GM18907 (cell line): Measurements from ENCODE around the gene FRMD6.

Experiments used
- ATAC-seq: cut with Tn5 transposase; IDR thresholded peaks from one replicate; pipeline ENCODE4 v1.9.1; 2021; ENCODE audit warnings: mild to moderate bottlenecking, moderate library complexity; ENCODE audit not compliant: unreplicated experiment

FRMD6 gene

DNA sequence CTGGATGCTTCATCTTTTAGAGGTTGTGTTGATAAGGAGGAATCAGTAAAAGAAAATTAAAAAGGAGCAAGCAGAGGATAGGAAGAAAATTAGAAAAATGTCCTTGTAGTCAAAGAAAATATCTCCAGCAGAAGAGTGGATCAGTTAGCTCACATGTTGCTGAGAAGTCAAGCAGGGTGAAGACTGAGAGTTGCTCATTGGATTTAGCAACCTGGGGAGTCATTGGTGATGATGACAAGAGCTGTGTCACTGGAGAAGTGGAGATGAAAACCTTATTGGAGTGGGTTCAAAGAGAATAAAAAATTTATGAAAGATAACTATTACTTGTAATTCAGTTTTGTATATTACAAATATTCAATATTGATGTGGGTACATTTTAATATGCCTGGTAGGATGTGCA is 9.8 kb downstream of the FRMD6 start:
- no peak for ATAC-seq

- ATAC-seq: no peak
These were observed 12.1 kb downstream of the FRMD6 start for GRCh38 chr14:51663783-51664326.

- no peak for ATAC-seq
These were observed 14.4 kb downstream of the FRMD6 start for GRCh38 chr14:51666070-51666469.

GRCh38 chr14:51666826-51667225 is 15.1 kb downstream of the FRMD6 start:
- ATAC-seq: no peak

- no peak for ATAC-seq
These were observed 17.2 kb downstream of the FRMD6 start for GRCh38 chr14:51668870-51669269.

DNA sequence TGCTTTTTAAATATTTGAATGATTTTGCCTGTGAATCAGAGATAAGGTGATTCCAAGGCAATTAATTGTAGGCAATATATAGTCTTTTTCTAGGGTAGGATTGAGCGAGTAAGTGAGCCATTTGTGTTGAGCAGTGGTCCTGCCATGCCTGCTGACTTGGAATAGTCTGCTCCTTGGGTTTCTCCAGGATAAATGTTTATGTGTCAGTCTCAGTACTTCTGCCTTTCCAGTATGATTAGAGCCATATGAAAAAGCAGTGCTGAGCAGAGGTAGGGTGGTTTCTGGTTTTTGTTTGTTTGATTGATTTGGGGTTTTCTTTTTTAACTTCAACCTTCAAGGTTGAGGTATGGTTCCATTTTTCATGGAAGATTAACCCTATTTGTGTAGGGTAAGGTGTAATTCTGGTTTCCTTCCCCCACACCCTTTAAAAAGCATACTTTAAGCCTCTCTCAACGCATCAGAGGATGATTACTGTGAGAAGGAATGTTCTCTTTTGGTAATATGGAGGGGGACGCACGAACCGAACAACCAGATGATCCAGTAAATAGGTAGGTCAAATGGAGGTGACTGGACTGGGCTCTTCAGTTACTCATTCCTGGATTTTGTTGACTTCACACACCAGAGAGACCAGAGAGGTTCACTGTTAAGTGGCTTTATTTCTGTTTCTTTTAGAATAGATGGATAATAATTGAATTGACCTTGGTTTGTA is 22.7 kb downstream of the FRMD6 start:
- no peak for ATAC-seq

GRCh38 chr14:51676549-51676948 is 24.8 kb downstream of the FRMD6 start:
- ATAC-seq: no peak

GRCh38 chr14:51677266-51677665 is 25.6 kb downstream of the FRMD6 start:
- ATAC-seq: no peak

GRCh38 chr14:51677738-51678137 is 26.0 kb downstream of the FRMD6 start:
- ATAC-seq: no peak

- no peak for ATAC-seq
These were observed 28.3 kb downstream of the FRMD6 start for GRCh38 chr14:51680031-51680430.

DNA sequence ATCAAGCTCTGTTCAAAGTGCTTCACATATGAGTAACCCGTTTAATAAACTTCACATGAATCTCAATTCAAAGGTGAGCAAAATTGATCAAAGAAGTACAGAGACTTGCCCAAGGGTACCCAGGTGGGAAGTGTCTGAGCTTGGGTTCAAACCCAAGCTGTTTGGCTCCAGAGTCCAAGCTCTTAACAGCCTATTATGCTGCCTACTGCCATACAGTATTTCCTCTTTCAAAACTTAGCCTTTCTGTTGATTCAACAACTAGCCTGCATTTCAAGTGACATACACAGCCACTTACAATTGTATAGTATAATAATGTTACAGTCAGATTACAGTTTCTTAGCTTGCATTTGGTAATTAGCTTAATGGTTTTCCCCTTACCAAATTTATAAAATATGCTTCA is 29.7 kb downstream of the FRMD6 start:
- no peak for ATAC-seq

DNA sequence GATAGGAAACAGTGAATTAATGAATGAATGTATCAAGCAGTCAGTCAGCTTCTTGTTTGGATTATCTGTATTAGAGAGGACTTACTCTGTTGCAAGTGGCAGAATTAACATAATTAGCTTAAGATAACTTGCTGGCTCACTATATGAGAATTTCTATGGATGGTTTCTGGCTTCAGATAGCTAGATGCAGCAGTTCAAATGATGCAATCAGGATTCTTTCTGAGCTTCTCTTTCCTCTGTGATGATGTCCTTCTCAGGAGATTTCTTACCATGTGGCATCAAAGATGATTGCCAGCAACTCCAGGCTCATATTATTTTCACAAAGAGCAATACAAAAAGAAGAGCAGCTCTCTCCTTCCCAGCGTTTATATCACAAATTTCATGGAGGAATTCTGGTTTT is 30.7 kb downstream of the FRMD6 start:
- no peak for ATAC-seq

DNA sequence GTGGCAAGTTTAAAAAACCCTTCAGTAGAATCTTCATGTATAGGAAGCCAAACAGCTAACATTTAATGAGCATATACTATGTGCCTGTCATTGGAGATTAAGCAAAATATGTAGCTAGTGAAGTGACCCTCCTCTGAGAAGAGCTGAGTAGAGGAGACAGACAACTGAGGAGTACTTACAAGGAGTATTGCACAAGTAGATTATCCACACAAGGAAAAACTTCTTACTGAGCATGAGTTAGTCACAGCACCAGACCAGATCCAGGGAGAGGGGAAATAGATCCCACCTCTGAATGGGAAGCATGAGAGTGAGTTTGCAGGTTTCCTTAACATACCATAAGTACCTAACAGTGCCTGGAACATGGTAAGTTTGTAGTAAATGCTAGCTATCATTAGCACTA is 33.0 kb downstream of the FRMD6 start:
- ATAC-seq: no peak

DNA sequence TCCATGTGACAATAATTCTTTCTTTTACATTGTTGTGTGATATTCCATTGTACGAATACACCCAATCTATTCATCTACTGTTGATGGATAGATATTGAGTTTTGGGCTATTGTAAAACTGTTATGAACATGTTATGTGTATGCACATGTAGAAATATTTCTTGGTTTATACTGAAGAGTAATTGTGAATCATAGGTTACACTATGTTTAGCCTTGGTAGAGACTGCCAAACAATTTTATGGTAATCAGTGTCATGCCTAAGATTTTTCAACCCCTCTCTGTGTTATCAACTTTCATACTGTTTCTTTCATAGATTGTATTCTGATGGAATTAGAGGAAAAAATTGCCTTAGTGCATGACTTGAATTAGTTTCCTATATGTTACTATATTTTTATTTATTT is 39.5 kb downstream of the FRMD6 start:
- no peak for ATAC-seq

DNA sequence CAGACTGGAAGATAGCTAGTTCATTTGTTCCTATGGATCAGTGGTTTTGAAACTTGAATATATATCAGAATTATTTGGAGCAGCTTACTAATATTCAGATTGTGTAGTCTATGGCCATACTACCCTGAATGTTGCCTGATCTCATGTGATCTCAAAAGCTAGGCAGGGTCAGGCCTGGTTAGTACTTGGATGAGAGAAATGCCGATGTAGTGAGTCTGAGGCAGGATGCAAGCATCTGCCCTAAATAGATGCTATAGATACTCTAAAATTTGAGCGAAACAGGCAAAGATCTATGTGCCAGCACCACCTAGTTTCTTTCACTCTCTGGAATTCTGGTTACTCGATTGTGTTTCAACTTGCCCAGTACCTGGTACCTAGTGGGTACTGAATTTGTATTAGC is 40.9 kb downstream of the FRMD6 start:
- ATAC-seq: no peak

DNA sequence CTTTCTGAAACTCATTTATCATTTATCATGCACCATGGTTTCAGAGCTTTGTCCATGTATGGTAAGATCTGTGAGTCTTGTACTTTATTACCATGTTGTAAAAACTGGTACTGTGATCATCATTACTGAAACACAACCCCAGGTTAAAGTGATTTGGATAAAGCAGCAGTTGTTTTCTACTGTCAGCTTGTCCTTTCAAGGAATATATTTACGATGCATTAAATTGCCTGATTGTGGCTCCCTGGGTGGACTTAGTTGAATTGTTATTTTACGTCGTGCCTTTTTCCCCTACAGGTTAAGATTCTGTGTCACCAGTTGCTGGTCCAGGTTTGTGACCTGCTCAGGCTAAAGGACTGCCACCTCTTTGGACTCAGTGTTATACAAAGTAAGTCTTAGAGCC is 46.1 kb downstream of the FRMD6 start:
- ATAC-seq: no peak

GRCh38 chr14:51701951-51702350 is 50.2 kb downstream of the FRMD6 start:
- ATAC-seq: no peak

GRCh38 chr14:51703787-51704186 is 52.1 kb downstream of the FRMD6 start:
- no peak for ATAC-seq

DNA sequence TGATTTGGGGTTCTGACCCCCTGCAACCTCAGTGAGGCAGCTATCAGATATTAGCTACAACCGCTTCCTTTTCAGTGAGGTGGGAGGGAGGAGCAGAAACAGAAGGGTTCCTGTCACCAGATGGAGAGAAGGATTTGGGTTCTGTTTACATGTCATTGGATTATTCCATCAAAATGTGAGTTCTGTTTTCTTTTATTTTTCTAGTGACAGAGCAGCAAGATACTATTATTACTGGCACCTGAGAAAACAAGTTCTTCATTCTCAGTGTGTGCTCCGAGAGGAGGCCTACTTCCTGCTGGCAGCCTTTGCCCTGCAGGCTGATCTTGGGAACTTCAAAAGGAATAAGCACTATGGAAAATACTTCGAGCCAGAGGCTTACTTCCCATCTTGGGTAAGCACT is 52.8 kb downstream of the FRMD6 start:
- ATAC-seq: no peak

- ATAC-seq: no peak
These were observed 55.6 kb downstream of the FRMD6 start for GRCh38 chr14:51707327-51707726.

DNA sequence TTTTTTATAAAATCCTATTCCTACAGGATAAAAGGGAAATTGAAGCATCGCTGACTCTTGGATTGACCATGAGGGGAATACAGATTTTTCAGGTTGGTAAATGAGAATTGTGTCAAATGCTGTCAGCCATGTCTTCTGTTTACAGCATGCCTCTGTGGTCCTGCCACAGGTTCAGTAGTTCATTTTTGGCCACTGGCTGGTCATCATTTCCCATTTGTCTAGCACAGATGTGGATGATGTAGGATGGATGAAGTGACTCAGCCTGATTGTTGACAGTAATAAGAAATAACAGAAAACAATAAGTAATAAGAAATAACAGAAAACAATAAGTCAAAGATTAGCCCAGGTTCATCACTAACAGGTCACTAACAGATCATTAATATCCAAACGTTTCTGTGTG is 59.8 kb downstream of the FRMD6 start:
- no peak for ATAC-seq

DNA sequence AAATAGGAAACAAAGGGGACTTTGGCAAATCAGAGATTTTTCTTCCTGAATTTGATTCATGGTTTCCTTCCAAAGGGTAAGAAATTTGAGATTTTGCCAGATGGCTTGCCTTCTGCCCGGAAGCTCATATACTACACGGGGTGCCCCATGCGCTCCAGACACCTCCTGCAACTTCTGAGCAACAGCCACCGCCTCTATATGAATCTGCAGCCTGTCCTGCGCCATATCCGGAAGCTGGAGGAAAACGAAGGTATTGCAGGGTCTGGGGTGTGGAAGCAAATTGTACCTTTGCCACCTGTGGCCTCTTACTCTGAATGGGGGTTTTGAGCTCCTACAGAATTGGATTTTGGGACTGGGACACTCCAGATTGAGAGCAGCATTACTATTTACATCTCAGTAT is 63.5 kb downstream of the FRMD6 start:
- no peak for ATAC-seq

- ATAC-seq: no peak
These were observed 64.0 kb downstream of the FRMD6 start for GRCh38 chr14:51715742-51716141.
